Middle frontal gyrus (tissue), 1 donor: ENCODE measurements around the gene TTC23.
A peak's percentile ranks its signal among the peaks of the same experiment; 100 is the strongest.
"Not testable (repeated sequence)": the region's sequence is repeated elsewhere in the genome, so short reads cannot be mapped to it uniquely, and the experiment has no call there.

Source experiments
- DNase-seq: peaks from one replicate; pipeline ENCODE4 v3.0.0-alpha.2; 2015; ENCODE audit warnings: low spot score; ENCODE audit errors: extremely low spot score

Gene TTC23

GRCh38 chr15:99250494-99250856, 1.1 kb upstream of the TTC23 start:
- no peak for DNase-seq

GRCh38 chr15:99250001-99250400, 620 bp upstream of the TTC23 start:
- DNase-seq = no peak

- no peak for DNase-seq
These were observed 1.2 kb downstream of the TTC23 start for GRCh38 chr15:99248000-99248715.

DNA sequence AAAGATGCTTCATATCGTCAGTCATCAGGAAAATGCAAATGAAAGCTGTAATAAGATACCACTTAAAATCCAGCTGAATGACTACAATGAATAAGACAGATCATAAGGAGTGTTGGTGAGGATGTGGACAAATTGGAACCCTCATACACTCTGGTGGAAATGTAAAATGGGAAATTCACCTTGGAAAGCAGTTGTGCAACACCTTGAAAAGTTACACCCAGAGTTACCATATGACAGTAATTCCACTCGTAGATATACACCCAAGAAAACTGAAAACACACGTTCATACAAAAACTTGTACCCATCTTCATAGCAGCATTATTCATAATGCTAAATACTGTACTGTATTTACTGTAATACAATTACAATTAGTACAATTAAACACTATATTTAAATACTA, 2.3 kb downstream of the TTC23 start:
- no peak for DNase-seq

- no peak for DNase-seq
These were observed 5.1 kb downstream of the TTC23 start for GRCh38 chr15:99244306-99244705.

DNA sequence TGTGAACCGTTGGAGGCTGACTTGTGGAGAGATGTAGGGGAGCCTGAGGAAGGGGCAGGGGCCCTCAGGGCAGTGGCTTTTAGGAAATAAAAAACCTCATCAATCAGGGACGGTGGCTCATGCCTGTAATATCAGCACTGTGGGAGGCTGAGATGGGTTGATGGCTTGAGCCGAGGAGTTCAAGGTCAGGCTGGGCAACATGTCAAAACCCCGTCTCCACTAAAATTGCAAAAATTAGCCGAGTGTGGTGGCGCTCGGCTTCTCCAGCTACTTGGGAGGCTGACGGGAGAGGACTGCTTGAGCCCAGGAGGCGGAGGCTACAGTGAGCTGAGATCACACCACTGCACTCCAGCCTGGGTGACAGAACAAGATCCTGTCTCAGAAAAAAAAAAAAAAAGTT, 7.6 kb downstream of the TTC23 start:
- no peak for DNase-seq

- DNase-seq = no peak
These were observed 9.7 kb downstream of the TTC23 start for GRCh38 chr15:99239545-99240198.

GRCh38 chr15:99238849-99239248, 10.5 kb downstream of the TTC23 start:
- DNase-seq = no peak

DNA sequence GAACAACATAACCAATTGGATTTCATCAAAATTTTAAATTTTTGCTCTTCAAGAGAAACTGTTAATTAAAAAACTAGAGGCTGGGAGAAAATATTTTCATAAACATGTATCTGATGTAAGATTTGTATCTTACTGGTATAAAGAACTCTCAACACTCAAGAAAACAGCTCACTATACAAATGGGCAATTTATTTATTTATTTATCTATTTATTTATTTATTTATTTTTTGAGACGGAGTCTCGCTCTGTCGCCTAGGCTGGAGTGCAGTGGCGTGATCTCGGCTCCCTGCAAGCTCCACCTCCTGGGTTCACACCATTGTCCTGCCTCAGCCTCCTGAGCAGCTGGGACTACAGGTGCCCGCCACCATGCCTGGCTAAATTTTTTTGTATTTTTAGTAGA, 15.2 kb downstream of the TTC23 start:
- DNase-seq = not testable (repeated sequence)

- no peak for DNase-seq
These were observed 16.6 kb downstream of the TTC23 start for GRCh38 chr15:99232740-99233139.

DNA sequence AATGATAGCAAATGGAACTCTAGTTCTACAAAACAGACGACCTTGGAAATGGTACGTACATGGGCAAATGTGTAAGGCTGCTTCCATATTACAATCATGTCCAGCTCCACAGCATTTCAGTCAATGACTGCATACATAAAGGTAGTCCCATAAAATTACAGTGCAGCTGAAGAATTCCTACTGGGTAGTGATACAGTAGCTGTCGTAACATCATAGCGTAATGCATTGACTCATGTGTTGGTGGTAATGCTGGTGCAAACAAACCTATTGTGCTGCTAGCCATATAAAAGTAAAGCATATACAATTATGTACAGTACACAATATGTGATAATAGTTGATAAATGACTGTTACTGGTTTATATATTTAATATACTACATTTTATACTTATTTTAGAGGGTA, 18.5 kb downstream of the TTC23 start:
- DNase-seq = no peak

- DNase-seq = no peak
These were observed 21.1 kb downstream of the TTC23 start for GRCh38 chr15:99228120-99228770.

DNA sequence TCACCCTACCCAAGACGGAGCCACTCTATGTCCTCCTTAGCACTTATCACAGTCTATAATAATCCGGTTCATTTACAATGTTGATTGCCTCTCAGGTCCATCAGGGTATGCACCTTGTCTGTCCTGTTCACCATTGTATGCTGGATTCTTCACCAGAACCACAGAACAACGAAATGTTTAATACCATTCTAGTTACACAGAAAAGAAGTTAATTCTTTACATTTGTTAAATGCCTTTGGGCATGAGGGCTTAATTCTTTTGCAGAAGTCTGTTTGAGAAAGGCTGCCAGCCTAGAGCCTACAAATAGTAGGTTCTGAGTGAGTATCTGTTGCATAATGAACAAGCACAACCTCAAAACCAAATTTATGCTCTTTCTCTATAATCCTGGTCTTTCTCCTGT, 22.6 kb downstream of the TTC23 start:
- DNase-seq = no peak

- DNase-seq = no peak
These were observed 24.8 kb downstream of the TTC23 start for GRCh38 chr15:99224372-99225214.

- DNase-seq = peak; percentile 65
These were observed 36.1 kb downstream of the TTC23 start for GRCh38 chr15:99213187-99213811.

GRCh38 chr15:99212406-99212805, 37.0 kb downstream of the TTC23 start:
- DNase-seq = no peak

GRCh38 chr15:99211926-99212325, 37.5 kb downstream of the TTC23 start:
- no peak for DNase-seq

GRCh38 chr15:99210334-99210733, 39.0 kb downstream of the TTC23 start:
- DNase-seq = no peak

- no peak for DNase-seq
These were observed 40.1 kb downstream of the TTC23 start for GRCh38 chr15:99209326-99209725.

DNA sequence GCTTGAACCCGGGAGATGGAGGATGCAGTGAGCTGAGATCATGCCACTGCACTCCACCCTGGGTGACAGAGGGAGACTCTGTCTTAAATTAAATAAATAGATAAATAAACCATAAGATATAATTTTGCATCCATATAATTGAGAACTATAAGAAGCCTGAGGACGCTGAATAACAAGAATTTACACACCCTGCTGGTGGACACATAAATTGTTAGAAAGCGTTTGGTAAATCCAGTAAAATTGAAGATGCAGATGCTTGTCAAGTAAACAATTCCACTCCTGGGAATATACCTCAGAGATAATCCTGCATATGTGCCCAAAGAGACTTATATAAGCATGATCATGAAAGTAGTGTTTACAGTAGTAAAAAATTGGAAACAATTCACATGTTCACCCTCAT, 41.7 kb downstream of the TTC23 start:
- no peak for DNase-seq

- DNase-seq = no peak
These were observed 47.2 kb downstream of the TTC23 start for GRCh38 chr15:99202176-99202552.
